GM06990 (cell line): ENCODE data around the gene ERVK3-1.
"Not testable (repeated sequence)": the region's sequence is repeated elsewhere in the genome, so short reads cannot be mapped to it uniquely, and the experiment has no call there.

ENCODE experiments used
- DNase-seq: peaks from one replicate; pipeline ENCODE4 v3.0.0-alpha.2; 2011; ENCODE audit not compliant: insufficient read length; ENCODE audit errors: extremely low read depth
- H3K27me3 ChIP-seq: replicated peaks from 2 replicates; pipeline ENCODE4 v1.6.0; 2011; ENCODE audit warnings: low read length; ENCODE audit not compliant: control insufficient read depth, insufficient read depth
- H3K36me3 ChIP-seq: 2 replicates; pipeline ENCODE4 v1.5.1; 2011; ENCODE audit warnings: low read length; ENCODE audit not compliant: control insufficient read depth, insufficient read depth
- H3K4me3 ChIP-seq: replicated peaks from 2 replicates; pipeline ENCODE4 v1.5.1; 2011; ENCODE audit warnings: low read depth, mild to moderate bottlenecking, control low read depth, low read length
- TF ChIP-seq, protein P1 (sequence below): IDR thresholded peaks from 2 replicates; pipeline ENCODE4 v1.5.1; 2011; ENCODE audit warnings: low read length, control low read depth, mild to moderate bottlenecking, inconsistent platforms; ENCODE audit not compliant: insufficient read depth, poor library complexity, severe bottlenecking

The ERVK3-1 gene

GRCh38 chr19:58305065-58305931 lies at the start of gene ERVK3-1:
Gene ERVK3-1, plus strand, starts transcription at chr19:58305377. Its CDS starts 6,792 bp downstream, at chr19:58312169.
- Histone ChIP-seq H3K4me3 (peak within 1 kb of the TSS; percentile 91), H3K27me3 (no peaks in the 10 kb centered on the region), H3K36me3 (peaks cover 13% of the 10 kb centered on the region)
- TF ChIP-seq, protein P1, sequence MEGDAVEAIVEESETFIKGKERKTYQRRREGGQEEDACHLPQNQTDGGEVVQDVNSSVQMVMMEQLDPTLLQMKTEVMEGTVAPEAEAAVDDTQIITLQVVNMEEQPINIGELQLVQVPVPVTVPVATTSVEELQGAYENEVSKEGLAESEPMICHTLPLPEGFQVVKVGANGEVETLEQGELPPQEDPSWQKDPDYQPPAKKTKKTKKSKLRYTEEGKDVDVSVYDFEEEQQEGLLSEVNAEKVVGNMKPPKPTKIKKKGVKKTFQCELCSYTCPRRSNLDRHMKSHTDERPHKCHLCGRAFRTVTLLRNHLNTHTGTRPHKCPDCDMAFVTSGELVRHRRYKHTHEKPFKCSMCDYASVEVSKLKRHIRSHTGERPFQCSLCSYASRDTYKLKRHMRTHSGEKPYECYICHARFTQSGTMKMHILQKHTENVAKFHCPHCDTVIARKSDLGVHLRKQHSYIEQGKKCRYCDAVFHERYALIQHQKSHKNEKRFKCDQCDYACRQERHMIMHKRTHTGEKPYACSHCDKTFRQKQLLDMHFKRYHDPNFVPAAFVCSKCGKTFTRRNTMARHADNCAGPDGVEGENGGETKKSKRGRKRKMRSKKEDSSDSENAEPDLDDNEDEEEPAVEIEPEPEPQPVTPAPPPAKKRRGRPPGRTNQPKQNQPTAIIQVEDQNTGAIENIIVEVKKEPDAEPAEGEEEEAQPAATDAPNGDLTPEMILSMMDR = no peak
- DNase-seq = peak; percentile 97

DNA sequence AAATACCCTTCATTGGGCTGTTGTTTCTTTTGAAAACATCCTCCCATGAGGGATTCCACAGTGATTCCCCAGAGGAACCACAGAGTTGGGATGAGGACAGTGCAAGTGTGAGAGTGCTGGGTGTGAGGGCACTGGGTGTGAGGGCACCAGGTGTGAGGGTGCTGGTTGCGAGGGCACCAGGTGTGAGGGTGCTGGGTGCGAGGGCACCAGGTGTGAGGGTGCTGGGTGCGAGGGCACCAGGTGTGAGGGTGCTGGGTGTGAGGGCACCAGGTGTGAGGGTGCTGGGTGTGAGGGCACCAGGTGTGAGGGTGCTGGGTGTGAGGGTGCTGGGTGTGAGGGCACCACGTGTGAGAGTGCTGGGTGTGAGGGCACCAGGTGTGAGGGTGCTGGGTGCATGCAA lies 46.9 kb upstream of the ERVK3-1 start:
- peaks cover 14% of the 10 kb centered on the region for H3K36me3 ChIP-seq
- not testable (repeated sequence) for H3K27me3 ChIP-seq, DNase-seq, H3K4me3 ChIP-seq

DNA sequence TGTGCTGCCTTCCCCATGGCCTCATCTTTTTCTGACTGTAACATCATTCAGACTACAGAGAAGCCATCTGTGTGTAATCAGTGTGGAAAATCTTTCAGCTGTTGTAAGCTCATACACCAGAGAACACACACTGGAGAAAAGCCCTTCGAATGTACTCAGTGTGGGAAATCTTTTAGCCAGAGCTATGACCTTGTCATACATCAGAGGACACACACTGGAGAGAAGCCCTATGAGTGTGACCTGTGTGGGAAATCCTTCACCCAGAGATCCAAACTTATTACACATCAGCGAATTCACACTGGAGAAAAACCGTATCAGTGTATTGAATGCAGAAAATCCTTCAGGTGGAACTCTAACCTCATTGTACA lies 43.6 kb upstream of the ERVK3-1 start:
- TF ChIP-seq, protein P1 = no peak
- Histone ChIP-seq H3K4me3 (no peak overlapping the region), H3K36me3 (peaks cover 3% of the 10 kb centered on the region), H3K27me3 (no peaks in the 10 kb centered on the region)
- DNase-seq = no peak

DNA sequence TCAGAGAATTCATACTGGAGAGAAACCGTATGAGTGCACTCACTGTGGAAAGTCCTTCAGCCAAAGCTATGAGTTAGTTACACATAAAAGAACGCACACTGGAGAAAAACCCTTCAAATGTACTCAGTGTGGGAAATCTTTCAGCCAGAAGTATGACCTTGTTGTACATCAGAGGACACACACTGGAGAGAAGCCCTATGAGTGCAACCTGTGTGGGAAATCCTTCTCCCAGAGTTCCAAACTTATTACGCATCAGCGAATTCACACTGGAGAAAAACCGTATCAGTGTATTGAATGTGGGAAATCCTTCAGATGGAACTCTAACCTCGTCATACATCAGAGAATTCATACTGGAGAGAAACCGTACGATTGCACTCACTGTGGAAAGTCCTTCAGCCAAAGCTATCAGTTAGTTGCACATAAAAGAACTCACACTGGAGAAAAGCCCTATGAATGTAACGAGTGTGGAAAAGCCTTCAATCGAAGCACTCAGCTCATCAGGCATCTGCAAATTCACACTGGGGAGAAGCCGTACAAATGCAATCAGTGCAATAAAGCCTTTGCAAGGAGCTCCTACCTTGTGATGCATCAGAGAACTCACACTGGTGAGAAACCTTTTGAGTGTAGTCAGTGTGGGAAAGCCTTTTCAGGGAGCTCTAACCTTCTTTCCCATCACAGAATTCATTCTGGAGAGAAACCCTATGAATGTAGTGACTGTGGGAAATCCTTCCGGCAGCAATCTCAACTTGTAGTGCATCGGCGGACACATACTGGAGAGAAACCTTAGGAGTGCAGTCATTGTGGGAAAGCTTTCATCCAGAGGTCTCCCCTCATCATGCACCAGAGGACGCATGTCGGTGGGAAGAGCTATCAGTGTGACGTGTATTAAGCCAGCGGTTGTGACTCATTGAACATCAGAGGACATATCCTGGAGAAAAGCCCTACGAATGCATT lies 42.9 kb upstream of the ERVK3-1 start:
- DNase-seq = no peak
- no peak overlapping the region for H3K4me3 ChIP-seq
- H3K36me3 ChIP-seq = peaks cover 3% of the 10 kb centered on the region
- TF ChIP-seq, protein P1 = no peak
- H3K27me3 ChIP-seq = no peaks in the 10 kb centered on the region

- DNase-seq = no peak
- Histone ChIP-seq H3K36me3 (peaks cover 3% of the 10 kb centered on the region), H3K27me3 (no peaks in the 10 kb centered on the region), H3K4me3 (no peak overlapping the region)
- TF ChIP-seq, protein P1 = no peak
Observed at GRCh38 chr19:58262922-58263296, 42.3 kb upstream of the ERVK3-1 start.

- Histone ChIP-seq H3K4me3 (no peak overlapping the region), H3K27me3 (no peaks in the 10 kb centered on the region), H3K36me3 (peaks cover 1% of the 10 kb centered on the region)
- no peak for DNase-seq
- TF ChIP-seq, protein P1 = no peak
Observed at GRCh38 chr19:58265100-58265499, 40.1 kb upstream of the ERVK3-1 start.
